GM12878 (cell line): ENCODE measurements around the gene PQBP1. TPM values are rescaled to one million over a fixed set of nuclear protein-coding genes. Genes with fewer than 3 reads are reported as not detected.

Source experiments
- ATAC-seq: fragments of 200-7000 bp; cut with Tn5 transposase; 3 replicates; pipeline ENCODE4 v1.9.1; 2020; ENCODE audit warnings: mild to moderate bottlenecking, moderate library complexity
- BruUV-seq: library from RNA; stranded (reverse); fragments of 400-500 nt; replicated peaks from 2 replicates; lab custom pipeline; 2021; lab: Mats Ljungman, UMichigan
- CTCF ChIA-PET: fragments of 300-600 bp; sonication (Branson Sonifier 250); formaldehyde crosslinking; extraction: SDS; loops from one replicate; lab custom pipeline; 2021; ENCODE audit warnings: inconsistent platforms; lab: Yijun Ruan, JAX
- POLR2A ChIA-PET: fragments of 350-600 bp; formaldehyde crosslinking; extraction: SDS; loops from one replicate; lab custom pipeline; 2021; ENCODE audit warnings: inconsistent platforms; lab: Charles Lee
- RAD21 ChIA-PET: fragments of 300-600 bp; sonication (Branson Sonifier 250); formaldehyde crosslinking; loops from one replicate; lab custom pipeline; 2023; ENCODE audit warnings: antibody characterized with exemption; ENCODE audit not compliant: unreplicated experiment; lab: Charles Lee
- SMC1A ChIA-PET: fragments of 300-600 bp; sonication (Branson Sonifier 250); formaldehyde crosslinking; loops from one replicate; lab custom pipeline; 2023; ENCODE audit not compliant: unreplicated experiment, uncharacterized antibody; lab: Charles Lee
- DNase-seq: peaks from one replicate; pipeline ENCODE4 v3.0.0-alpha.2; 2011; ENCODE audit warnings: low read depth, low spot score
- FAIRE-seq: peaks from 3 replicates; lab custom pipeline; 2011; peaks lifted over from hg19 to GRCh38; lab: Jason Lieb, UNC
- H2AFZ ChIP-seq: 2 replicates; pipeline ENCODE4 v1.6.0; 2011; ENCODE audit warnings: low read depth, low read length, control low read depth; ENCODE audit not compliant: control insufficient read depth
- H3K27ac ChIP-seq: 2 replicates; pipeline ENCODE4 v1.5.1; 2011; ENCODE audit warnings: control low read depth; ENCODE audit not compliant: control insufficient read depth, insufficient read depth
- H3K27me3 ChIP-seq, 2 experiments: replicated peaks in 1 of 2; 2 replicates each; pipeline versions ENCODE4 v1.6.0 to v1.6.1; 2011; ENCODE audit warnings: low read length in 1 of 2; ENCODE audit not compliant: control insufficient read depth in 2 of 2, insufficient read depth in 2 of 2
- H3K36me3 ChIP-seq, 2 experiments: 2 replicates each; pipeline ENCODE4 v1.5.1; 2011; ENCODE audit warnings: low read length in 1 of 2; ENCODE audit not compliant: control insufficient read depth in 2 of 2, insufficient read depth in 2 of 2
- H3K4me1 ChIP-seq: 2 replicates; pipeline ENCODE4 v1.6.1; 2011; ENCODE audit warnings: mild to moderate bottlenecking, low read length, moderate library complexity, mixed read lengths; ENCODE audit not compliant: control insufficient read depth, insufficient read depth
- H3K4me2 ChIP-seq: 2 replicates; pipeline ENCODE4 v1.6.0; 2011; ENCODE audit warnings: control low read depth; ENCODE audit not compliant: control insufficient read depth, insufficient read depth
- H3K4me3 ChIP-seq: fragments of 200-600 bp; sonication (generic); 2 replicates; pipeline ENCODE4 v1.5.1; 2016
- H3K79me2 ChIP-seq: 2 replicates; pipeline ENCODE4 v1.6.0; 2011; ENCODE audit warnings: low read length; ENCODE audit not compliant: control insufficient read depth, insufficient read depth
- H3K9ac ChIP-seq: 2 replicates; pipeline ENCODE4 v1.8.0; 2011; ENCODE audit warnings: low read length, control low read depth, mixed read lengths; ENCODE audit not compliant: control insufficient read depth, insufficient read depth
- H3K9me3 ChIP-seq: replicated peaks from 3 replicates; pipeline ENCODE4 v1.5.1; 2011; ENCODE audit warnings: mild to moderate bottlenecking, low read length; ENCODE audit not compliant: control insufficient read depth, insufficient read depth
- H4K20me1 ChIP-seq: 2 replicates; pipeline ENCODE4 v1.6.0; 2011; ENCODE audit not compliant: control insufficient read depth, insufficient read depth
- CREB1 ChIP-seq: IDR thresholded peaks from 2 replicates; pipeline ENCODE4 v1.6.1; 2012; ENCODE audit warnings: low read depth, mild to moderate bottlenecking, inconsistent platforms
- EP300 ChIP-seq, 2 experiments: fragments of 150-350 bp in 1 of 2; IDR thresholded peaks; 2 replicates each; pipeline ENCODE4 v1.6.1; 2011 to 2012; ENCODE audit warnings: low read depth in 2 of 2, low read length in 2 of 2, borderline replicate concordance in 1 of 2, improper control_type of control experiment in 1 of 2, inconsistent platforms in 1 of 2; ENCODE audit not compliant: control insufficient read depth in 1 of 2
- FOXK2 ChIP-seq: fragments of 450-650 bp; IDR thresholded peaks from 2 replicates; pipeline ENCODE4 v1.6.1; 2017; ENCODE audit warnings: mild to moderate bottlenecking, moderate library complexity
- GATAD2B ChIP-seq: fragments of 450-650 bp; conservative IDR thresholded peaks from 2 replicates; pipeline ENCODE4 v1.6.1; 2017; ENCODE audit warnings: low read depth, mild to moderate bottlenecking, moderate library complexity
- HSF1 ChIP-seq: fragments of 150-350 bp; IDR thresholded peaks from 2 replicates; pipeline ENCODE4 v1.6.1; 2014; ENCODE audit warnings: mild to moderate bottlenecking, low read depth, low read length
- LARP7 ChIP-seq: fragments of 450-650 bp; IDR thresholded peaks from 2 replicates; pipeline ENCODE4 v1.6.1; 2017; ENCODE audit warnings: mild to moderate bottlenecking
- MYC ChIP-seq: IDR thresholded peaks from 2 replicates; pipeline ENCODE4 v1.6.1; 2011; ENCODE audit warnings: mild to moderate bottlenecking, low read length, moderate library complexity, inconsistent platforms; ENCODE audit not compliant: insufficient read depth, insufficient replicate concordance, insufficient read length, severe bottlenecking
- NBN ChIP-seq: fragments of 450-650 bp; IDR thresholded peaks from 2 replicates; pipeline ENCODE4 v1.6.1; 2016
- NR2C1 ChIP-seq: fragments of 450-650 bp; IDR thresholded peaks from 2 replicates; pipeline ENCODE4 v1.6.1; 2017; ENCODE audit warnings: antibody characterized with exemption, mild to moderate bottlenecking, moderate library complexity
- PAX8 ChIP-seq: fragments of 450-650 bp; IDR thresholded peaks from 2 replicates; pipeline ENCODE4 v1.6.1; 2017; ENCODE audit warnings: mild to moderate bottlenecking, moderate library complexity
- SREBF2 ChIP-seq: IDR thresholded peaks from 2 replicates; pipeline ENCODE4 v1.6.1; 2012; ENCODE audit warnings: mild to moderate bottlenecking, low read length
- SUZ12 ChIP-seq: fragments of 200-600 bp; sonication (generic); IDR thresholded peaks from one replicate; pipeline ENCODE4 v1.6.1; 2018; ENCODE audit warnings: antibody characterized with exemption, mild to moderate bottlenecking; ENCODE audit not compliant: unreplicated experiment
- YY1 ChIP-seq: IDR thresholded peaks from 2 replicates; pipeline ENCODE4 v1.6.1; 2011; ENCODE audit warnings: low read depth, mild to moderate bottlenecking, low read length
- WGBS: methylation state at CpG from one replicate; pipeline ENCODE4 v1.1.6; 2016; ENCODE audit warnings: low lambda C conversion rate; ENCODE audit not compliant: insufficient replicate concordance, insufficient coverage; ENCODE audit errors: missing lambda C conversion rate; 5-methylcytosine and 5-hydroxymethylcytosine counted together
- in situ Hi-C: fragments of 300-500 bp; cut with MboI; formaldehyde crosslinking; loops from 9 replicates; pipeline ENCODE4 v1.14.3; 2018; ENCODE audit warnings: mixed read lengths
- intact Hi-C: fragments of 100-400 bp; cut with micrococcal nuclease; formaldehyde crosslinking; loops from one replicate; pipeline ENCODE4 v1.14.2; 2022; ENCODE audit not compliant: unreplicated experiment
- polyA plus RNA-seq, 11 experiments: library from polyadenylated mRNA; depleted of rRNA in 4 of 11; unstranded in 6 of 11; stranded (reverse) in 5 of 11; fragments of >200 nt; fragmentation: Nextera tagmentation in 4 of 11; fragmentation: Illumina TruSeq in 1 of 11; extraction: Ambion mirVana in 4 of 11; extraction: Trizol in 1 of 11; gene quantifications; 1 replicate in 1 of 11; 2 replicates in 10 of 11; pipeline versions ENCODE4 v1.2.1 to v1.2.3, GENCODE V29; 2011 to 2016; ENCODE audit warnings: inconsistent platforms in 2 of 11, missing spikeins in 2 of 11, low read depth in 1 of 11
- total RNA-seq, 4 experiments: library from RNA; depleted of rRNA in 3 of 4; stranded (reverse); fragments of >200 nt in 3 of 4; fragmentation: Illumina TruSeq in 1 of 4; extraction: Trizol in 1 of 4; gene quantifications; 2 replicates each; pipeline versions ENCODE4 v1.2.1 to v1.2.3, GENCODE V29; 2013 to 2021

PQBP1 gene
- total and polyA plus RNA-seq, 10 of the 15 experiments (the other 5 are each of a cell fraction or from before 2014, with no cell fraction given): 12.5 to 74.8 (median 68.5) TPM

GRCh38 chrX:48848847-48849246, 48.9 kb upstream of the PQBP1 start:
- ChIA-PET POLR2A (no interaction called here), CTCF (no interaction called here), SMC1A (interaction anchor here (1.0 kb wide), 1 partner anchor 71 kb away, joined by 3 read pairs; no protein-coding TSS in a partner anchor), RAD21 (no interaction called here)
- DNase-seq (no peak), ATAC-seq (no peak), FAIRE-seq (no peak)
- no peaks in the 10 kb centered on the region for H3K27me3 ChIP-seq
- BruUV-seq: no TSS peak
- H3K4me3 ChIP-seq: no peak overlapping the region
- WGBS: 0% methylated on average over 1 of the region's 1 CpG
- no peak overlapping the region for H3K4me2 ChIP-seq
- TF ChIP-seq MYC (no peak), NR2C1 (no peak), HSF1 (no peak), FOXK2 (no peak), NBN (no peak), SREBF2 (no peak), CREB1 (no peak), EP300 (IDR thresholded peaks at IDR 0.05; ENCODE audit: borderline replicate concordance in 1 of 2, control insufficient read depth in 1 of 2, low read depth in 2 of 2, low read length in 2 of 2) (no peak), GATAD2B (no peak), LARP7 (no peak), SUZ12 (no peak), PAX8 (no peak), YY1 (no peak)
- H3K4me1 ChIP-seq: no peaks in the 10 kb centered on the region
- no peak overlapping the region for H2AFZ ChIP-seq
- no peaks in the 10 kb centered on the region for H3K79me2 ChIP-seq
- H3K9ac ChIP-seq: no peak overlapping the region
- H3K27ac ChIP-seq: no peak overlapping the region
- H4K20me1 ChIP-seq: no peaks in the 10 kb centered on the region
- H3K36me3 ChIP-seq: no peaks in the 10 kb centered on the region
- in situ Hi-C loops: no loop called here
- H3K9me3 ChIP-seq: no peaks in the 10 kb centered on the region; the same call in 2 of the 3 replicates
- intact Hi-C loops: no loop called here
